ENCODE results near the gene SUV39H1.

DNA sequence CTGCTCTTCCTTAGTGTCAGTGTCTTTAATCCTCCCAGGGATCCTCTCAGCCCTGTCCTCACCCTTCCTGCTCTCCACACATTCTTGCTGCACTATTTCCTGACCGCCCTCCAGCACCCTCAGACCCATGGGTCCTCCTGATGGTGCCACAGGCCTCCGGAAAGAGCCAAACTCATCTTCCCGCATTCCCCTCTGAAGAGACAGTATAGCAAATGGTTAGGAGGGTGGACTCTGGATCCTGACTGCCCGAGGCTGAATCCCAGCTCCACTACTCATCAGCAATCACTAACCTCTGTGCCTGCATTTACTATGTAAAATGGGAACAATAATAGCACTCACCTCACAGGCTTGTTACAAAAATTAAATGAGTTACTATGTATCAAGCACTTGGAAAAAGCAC lies 6.2 kb downstream of the SUV39H1 start:
- no peak for TF ChIP-seq RCOR1 (IDR thresholded peaks at IDR 0.05; ENCODE audit: low read length)
- TF ChIP-seq, protein P1, sequence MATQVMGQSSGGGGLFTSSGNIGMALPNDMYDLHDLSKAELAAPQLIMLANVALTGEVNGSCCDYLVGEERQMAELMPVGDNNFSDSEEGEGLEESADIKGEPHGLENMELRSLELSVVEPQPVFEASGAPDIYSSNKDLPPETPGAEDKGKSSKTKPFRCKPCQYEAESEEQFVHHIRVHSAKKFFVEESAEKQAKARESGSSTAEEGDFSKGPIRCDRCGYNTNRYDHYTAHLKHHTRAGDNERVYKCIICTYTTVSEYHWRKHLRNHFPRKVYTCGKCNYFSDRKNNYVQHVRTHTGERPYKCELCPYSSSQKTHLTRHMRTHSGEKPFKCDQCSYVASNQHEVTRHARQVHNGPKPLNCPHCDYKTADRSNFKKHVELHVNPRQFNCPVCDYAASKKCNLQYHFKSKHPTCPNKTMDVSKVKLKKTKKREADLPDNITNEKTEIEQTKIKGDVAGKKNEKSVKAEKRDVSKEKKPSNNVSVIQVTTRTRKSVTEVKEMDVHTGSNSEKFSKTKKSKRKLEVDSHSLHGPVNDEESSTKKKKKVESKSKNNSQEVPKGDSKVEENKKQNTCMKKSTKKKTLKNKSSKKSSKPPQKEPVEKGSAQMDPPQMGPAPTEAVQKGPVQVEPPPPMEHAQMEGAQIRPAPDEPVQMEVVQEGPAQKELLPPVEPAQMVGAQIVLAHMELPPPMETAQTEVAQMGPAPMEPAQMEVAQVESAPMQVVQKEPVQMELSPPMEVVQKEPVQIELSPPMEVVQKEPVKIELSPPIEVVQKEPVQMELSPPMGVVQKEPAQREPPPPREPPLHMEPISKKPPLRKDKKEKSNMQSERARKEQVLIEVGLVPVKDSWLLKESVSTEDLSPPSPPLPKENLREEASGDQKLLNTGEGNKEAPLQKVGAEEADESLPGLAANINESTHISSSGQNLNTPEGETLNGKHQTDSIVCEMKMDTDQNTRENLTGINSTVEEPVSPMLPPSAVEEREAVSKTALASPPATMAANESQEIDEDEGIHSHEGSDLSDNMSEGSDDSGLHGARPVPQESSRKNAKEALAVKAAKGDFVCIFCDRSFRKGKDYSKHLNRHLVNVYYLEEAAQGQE (IDR thresholded peaks at IDR 0.05; ENCODE audit: low read depth, low read length): no peak
- TF ChIP-seq JUND (IDR thresholded peaks at IDR 0.05): no peak
- TF ChIP-seq, protein P2, sequence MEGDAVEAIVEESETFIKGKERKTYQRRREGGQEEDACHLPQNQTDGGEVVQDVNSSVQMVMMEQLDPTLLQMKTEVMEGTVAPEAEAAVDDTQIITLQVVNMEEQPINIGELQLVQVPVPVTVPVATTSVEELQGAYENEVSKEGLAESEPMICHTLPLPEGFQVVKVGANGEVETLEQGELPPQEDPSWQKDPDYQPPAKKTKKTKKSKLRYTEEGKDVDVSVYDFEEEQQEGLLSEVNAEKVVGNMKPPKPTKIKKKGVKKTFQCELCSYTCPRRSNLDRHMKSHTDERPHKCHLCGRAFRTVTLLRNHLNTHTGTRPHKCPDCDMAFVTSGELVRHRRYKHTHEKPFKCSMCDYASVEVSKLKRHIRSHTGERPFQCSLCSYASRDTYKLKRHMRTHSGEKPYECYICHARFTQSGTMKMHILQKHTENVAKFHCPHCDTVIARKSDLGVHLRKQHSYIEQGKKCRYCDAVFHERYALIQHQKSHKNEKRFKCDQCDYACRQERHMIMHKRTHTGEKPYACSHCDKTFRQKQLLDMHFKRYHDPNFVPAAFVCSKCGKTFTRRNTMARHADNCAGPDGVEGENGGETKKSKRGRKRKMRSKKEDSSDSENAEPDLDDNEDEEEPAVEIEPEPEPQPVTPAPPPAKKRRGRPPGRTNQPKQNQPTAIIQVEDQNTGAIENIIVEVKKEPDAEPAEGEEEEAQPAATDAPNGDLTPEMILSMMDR (IDR thresholded peaks at IDR 0.05): no peak
- TF ChIP-seq, protein P3, sequence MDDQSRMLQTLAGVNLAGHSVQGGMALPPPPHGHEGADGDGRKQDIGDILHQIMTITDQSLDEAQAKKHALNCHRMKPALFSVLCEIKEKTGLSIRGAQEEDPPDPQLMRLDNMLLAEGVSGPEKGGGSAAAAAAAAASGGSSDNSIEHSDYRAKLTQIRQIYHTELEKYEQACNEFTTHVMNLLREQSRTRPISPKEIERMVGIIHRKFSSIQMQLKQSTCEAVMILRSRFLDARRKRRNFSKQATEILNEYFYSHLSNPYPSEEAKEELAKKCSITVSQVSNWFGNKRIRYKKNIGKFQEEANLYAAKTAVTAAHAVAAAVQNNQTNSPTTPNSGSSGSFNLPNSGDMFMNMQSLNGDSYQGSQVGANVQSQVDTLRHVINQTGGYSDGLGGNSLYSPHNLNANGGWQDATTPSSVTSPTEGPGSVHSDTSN (IDR thresholded peaks at IDR 0.05): no peak
- no peak for TF ChIP-seq CHD2 (IDR thresholded peaks at IDR 0.05; ENCODE audit: low read length, partially characterized antibody)
- no peak for TF ChIP-seq EP300 (IDR thresholded peaks at IDR 0.05; ENCODE audit: borderline replicate concordance in 1 of 2, low read depth in 1 of 2, low read length in 1 of 2)
- no peak for TF ChIP-seq SMC3 (IDR thresholded peaks at IDR 0.05; ENCODE audit: low read depth, low read length)
- TF ChIP-seq FOSL2 (IDR thresholded peaks at IDR 0.05; ENCODE audit: borderline replicate concordance, low read depth): no peak
- TF ChIP-seq POLR2AphosphoS5 (IDR thresholded peaks at IDR 0.05; ENCODE audit: low read depth, low read length): no peak
- no peak for TF ChIP-seq TCF12 (IDR thresholded peaks at IDR 0.05)

Measured in SK-N-SH (cell line).